ENCODE measurements around the gene AGPAT1. TPM values are rescaled to one million over a fixed set of nuclear protein-coding genes. Genes with fewer than 3 reads are reported as not detected.

Gene AGPAT1
- total RNA-seq, 1 experiment from 2014 or later = 37.8 TPM

DNA sequence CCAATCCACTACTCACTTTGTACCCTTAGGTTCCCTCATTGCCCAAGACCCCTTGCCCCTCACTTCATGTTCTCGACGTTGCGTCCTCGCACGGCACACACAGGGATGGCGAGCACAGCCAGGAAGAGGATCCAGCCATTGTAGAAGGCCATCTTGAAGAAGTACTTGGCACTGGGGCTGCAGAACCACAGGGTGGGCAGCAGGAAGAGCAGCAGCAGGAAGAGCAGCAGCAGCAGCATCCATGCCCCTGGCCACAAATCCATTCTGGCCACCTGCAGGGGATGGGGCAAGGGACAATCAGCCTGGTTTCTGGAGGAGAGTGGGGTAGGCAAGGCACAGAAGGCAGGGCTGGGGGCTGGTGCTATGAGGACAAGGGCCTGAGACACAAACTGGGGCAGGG lies 4.7 kb downstream of the AGPAT1 start:
- CTCF ChIA-PET = no interaction called here
- DNase-seq (ENCODE audit: unreplicated experiment) = no peak
- H3K4me3 Mint-ChIP-seq (ENCODE audit: unreplicated experiment) = no peak overlapping the region
- BruUV-seq (replicated peaks) = no TSS peak
- H3K9me3 Mint-ChIP-seq (ENCODE audit: unreplicated experiment) = no peaks in the 10 kb centered on the region
- H3K4me1 Mint-ChIP-seq (ENCODE audit: insufficient read depth, unreplicated experiment) = peaks cover 20% of the 10 kb centered on the region
- no peaks in the 10 kb centered on the region for H3K27me3 Mint-ChIP-seq (ENCODE audit: insufficient read depth, unreplicated experiment)
- POLR2A ChIA-PET = no interaction called here
- H3K36me3 Mint-ChIP-seq (ENCODE audit: insufficient read depth, unreplicated experiment) = peaks cover 17% of the 10 kb centered on the region
- TF ChIP-seq, protein P1, sequence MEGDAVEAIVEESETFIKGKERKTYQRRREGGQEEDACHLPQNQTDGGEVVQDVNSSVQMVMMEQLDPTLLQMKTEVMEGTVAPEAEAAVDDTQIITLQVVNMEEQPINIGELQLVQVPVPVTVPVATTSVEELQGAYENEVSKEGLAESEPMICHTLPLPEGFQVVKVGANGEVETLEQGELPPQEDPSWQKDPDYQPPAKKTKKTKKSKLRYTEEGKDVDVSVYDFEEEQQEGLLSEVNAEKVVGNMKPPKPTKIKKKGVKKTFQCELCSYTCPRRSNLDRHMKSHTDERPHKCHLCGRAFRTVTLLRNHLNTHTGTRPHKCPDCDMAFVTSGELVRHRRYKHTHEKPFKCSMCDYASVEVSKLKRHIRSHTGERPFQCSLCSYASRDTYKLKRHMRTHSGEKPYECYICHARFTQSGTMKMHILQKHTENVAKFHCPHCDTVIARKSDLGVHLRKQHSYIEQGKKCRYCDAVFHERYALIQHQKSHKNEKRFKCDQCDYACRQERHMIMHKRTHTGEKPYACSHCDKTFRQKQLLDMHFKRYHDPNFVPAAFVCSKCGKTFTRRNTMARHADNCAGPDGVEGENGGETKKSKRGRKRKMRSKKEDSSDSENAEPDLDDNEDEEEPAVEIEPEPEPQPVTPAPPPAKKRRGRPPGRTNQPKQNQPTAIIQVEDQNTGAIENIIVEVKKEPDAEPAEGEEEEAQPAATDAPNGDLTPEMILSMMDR (IDR thresholded peaks at IDR 0.05; ENCODE audit: unreplicated experiment) = no peak
- no peak overlapping the region for H3K27ac Mint-ChIP-seq (ENCODE audit: low read depth, unreplicated experiment)
- intact Hi-C loops (cut with micrococcal nuclease) = no loop called here

DNA sequence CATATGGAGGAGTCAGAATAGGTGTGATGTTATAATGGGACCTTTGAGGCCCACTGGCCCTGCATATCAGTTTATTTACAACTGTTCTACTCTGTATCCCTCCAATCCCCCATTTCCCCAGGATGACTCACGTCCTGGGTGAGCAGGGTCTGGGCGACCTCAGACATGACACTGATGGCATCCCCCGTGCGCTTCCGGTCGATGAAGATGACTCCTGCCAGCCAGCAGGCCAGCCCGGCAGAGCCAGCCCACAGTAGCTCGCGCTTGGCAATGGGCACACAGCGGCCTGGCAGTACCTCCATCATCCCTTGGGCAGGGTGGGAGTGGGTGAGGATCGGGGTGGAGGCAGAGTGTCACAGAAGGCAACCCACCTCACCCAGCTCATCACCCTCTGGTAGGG lies 5.6 kb downstream of the AGPAT1 start:
- Mint-ChIP-seq H3K27me3 (ENCODE audit: insufficient read depth, unreplicated experiment) (no peaks in the 10 kb centered on the region), H3K36me3 (ENCODE audit: insufficient read depth, unreplicated experiment) (peaks cover 18% of the 10 kb centered on the region), H3K27ac (ENCODE audit: low read depth, unreplicated experiment) (no peak overlapping the region), H3K4me3 (ENCODE audit: unreplicated experiment) (no peak overlapping the region), H3K4me1 (ENCODE audit: insufficient read depth, unreplicated experiment) (peaks cover 18% of the 10 kb centered on the region), H3K9me3 (ENCODE audit: unreplicated experiment) (no peaks in the 10 kb centered on the region)
- TF ChIP-seq, protein P1 (IDR thresholded peaks at IDR 0.05; ENCODE audit: unreplicated experiment) = no peak
- no TSS peak for BruUV-seq (replicated peaks)
- intact Hi-C loops (cut with micrococcal nuclease) = no loop called here
- no peak for DNase-seq (ENCODE audit: unreplicated experiment)
- CTCF ChIA-PET = interaction anchor here (1.0 kb wide), 1 partner anchor 15 kb away, joined by 3 read pairs; no protein-coding TSS in a partner anchor
- POLR2A ChIA-PET = no interaction called here

- intact Hi-C loops (cut with micrococcal nuclease) = no loop called here
- no peak overlapping the region for H3K4me3 Mint-ChIP-seq (ENCODE audit: unreplicated experiment)
- DNase-seq (ENCODE audit: unreplicated experiment) = no peak
- BruUV-seq (replicated peaks) = no TSS peak
- H3K9me3 Mint-ChIP-seq (ENCODE audit: unreplicated experiment) = no peaks in the 10 kb centered on the region
- ChIA-PET POLR2A (interaction anchor here (1.3 kb wide), 1 partner anchor 14 kb away, joined by 3 read pairs; no protein-coding TSS in a partner anchor), CTCF (interaction anchor here (1.0 kb wide), 1 partner anchor 14 kb away, joined by 3 read pairs; no protein-coding TSS in a partner anchor)
- peaks cover 21% of the 10 kb centered on the region for H3K36me3 Mint-ChIP-seq (ENCODE audit: insufficient read depth, unreplicated experiment)
- H3K27ac Mint-ChIP-seq (ENCODE audit: low read depth, unreplicated experiment) = no peak overlapping the region
- TF ChIP-seq, protein P1 (IDR thresholded peaks at IDR 0.05; ENCODE audit: unreplicated experiment) = no peak
- H3K27me3 Mint-ChIP-seq (ENCODE audit: insufficient read depth, unreplicated experiment) = no peaks in the 10 kb centered on the region
- peaks cover 13% of the 10 kb centered on the region for H3K4me1 Mint-ChIP-seq (ENCODE audit: insufficient read depth, unreplicated experiment)
Measured at GRCh38 chr6:32168807-32169591, 6.9 kb downstream of the AGPAT1 start.

DNA sequence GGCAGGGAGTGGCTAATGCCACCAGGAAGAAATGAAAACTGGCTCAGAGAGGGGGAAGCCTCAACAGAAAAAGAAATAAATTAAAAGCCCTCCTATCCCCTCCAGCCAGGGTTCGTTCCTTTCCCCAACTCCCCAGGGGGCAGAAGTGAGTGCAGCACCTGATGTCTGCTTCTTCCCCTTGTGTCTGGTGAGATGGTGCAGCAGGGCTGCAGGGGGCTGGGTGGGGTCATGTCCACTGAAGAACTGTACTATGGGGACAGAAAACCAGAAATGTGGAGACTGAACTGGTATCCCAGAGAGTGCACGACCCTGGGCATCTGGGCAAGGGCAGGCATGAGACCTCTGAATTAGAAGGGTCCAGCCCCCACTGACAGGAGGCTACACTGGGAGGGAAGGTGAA lies 7.5 kb downstream of the AGPAT1 start:
- TF ChIP-seq, protein P1 (IDR thresholded peaks at IDR 0.05; ENCODE audit: unreplicated experiment) = no peak
- no peak overlapping the region for H3K27ac Mint-ChIP-seq (ENCODE audit: low read depth, unreplicated experiment)
- peaks cover 7% of the 10 kb centered on the region for H3K4me1 Mint-ChIP-seq (ENCODE audit: insufficient read depth, unreplicated experiment)
- H3K36me3 Mint-ChIP-seq (ENCODE audit: insufficient read depth, unreplicated experiment) = peaks cover 21% of the 10 kb centered on the region
- CTCF ChIA-PET = no interaction called here
- no peaks in the 10 kb centered on the region for H3K27me3 Mint-ChIP-seq (ENCODE audit: insufficient read depth, unreplicated experiment)
- H3K4me3 Mint-ChIP-seq (ENCODE audit: unreplicated experiment) = no peak overlapping the region
- intact Hi-C loops (cut with micrococcal nuclease) = no loop called here
- DNase-seq (ENCODE audit: unreplicated experiment) = no peak
- no peaks in the 10 kb centered on the region for H3K9me3 Mint-ChIP-seq (ENCODE audit: unreplicated experiment)
- POLR2A ChIA-PET = interaction anchor here (1.2 to 1.3 kb wide), 2 partner anchors 11 to 14 kb away, joined by 3 read pairs; no protein-coding TSS in a partner anchor
- TSS peak; percentile 61 for BruUV-seq (replicated peaks)
